Amygdala (tissue), 56 donors: ENCODE measurements around the gene FHAD1.

Experiments
- DNase-seq, 56 donors: peaks; one replicate each; lab custom pipeline; 2025; lab: John Stamatoyannopoulos, UW

Gene FHAD1

DNA sequence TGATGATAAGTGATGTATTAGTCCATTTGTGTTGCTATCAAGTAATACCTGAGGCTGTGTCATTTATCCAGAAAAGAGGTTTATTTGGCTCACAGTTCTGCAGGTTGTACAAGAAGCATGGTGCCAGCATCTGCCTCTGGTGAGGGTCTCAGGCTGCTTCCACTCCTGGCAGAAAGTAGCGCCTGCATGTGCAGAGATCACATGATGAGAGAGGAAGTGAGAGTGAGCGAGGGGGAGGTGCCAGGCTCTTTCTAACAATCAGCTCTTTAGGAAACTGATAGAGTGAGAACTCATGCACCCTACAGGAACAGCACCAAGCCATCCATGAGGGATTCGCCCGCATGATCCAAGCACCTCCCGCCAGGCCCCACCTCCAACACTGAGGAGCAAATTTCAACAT is 2.2 kb upstream of the FHAD1 start:
- DNase-seq, result no peak

DNA sequence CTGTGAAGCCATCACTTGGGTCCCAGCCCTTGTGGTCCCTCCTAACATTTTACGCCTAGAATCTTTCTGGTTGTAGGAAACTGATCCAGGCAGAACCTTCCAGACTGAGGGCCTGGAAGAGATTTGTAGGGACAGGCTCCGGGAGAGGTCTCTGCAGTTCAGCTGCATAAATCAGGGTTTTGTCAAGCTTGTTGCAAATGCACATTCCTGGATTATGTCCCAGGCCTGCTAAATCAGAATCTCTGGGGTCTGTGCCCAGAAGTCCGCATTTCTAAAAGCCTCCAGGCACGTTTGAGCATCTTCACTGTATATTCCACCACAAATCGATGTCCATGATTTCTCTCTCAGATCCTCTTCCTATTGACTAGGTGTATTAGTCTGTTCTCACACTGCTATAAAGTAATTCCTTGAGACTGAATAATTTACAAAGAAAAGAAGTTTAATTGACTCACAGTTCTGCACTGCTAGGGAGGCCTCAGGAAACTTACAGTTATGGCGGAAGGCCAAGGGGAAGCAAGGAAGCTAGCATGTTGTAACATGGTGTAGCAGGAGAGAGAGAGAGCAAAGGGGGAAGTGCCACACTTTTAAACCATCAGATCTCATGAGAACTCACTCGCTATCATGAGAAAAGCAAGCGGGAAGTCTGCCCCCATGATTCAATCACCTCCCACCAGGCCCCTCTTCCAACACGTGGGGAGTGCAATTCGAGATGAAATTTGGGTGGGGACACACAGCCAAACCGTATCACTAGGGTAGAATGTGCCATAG is 1.2 kb upstream of the FHAD1 start:
- DNase-seq, result peak in 1 of 56 donors; percentile 34

DNA sequence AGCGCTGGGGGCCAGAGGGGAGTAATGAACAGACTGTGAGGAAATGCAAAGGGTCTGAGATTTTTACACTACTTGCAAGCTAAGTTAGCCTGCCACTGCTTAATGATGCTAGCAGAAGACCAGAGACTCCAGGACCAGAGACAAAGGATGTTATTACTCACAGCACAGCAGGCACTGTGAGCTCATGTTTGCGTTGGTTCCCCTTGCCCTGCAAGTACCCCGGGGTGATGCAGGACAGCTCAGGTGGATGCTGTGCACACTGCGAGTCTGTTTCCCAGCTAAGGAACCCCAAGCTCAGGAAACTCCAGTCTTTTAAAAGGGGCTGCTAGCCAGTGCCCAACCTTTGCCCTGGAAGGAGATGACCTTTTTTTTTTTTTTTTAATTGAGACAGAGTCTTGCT is 1.2 kb downstream of the FHAD1 start:
- DNase-seq, result no peak

DNA sequence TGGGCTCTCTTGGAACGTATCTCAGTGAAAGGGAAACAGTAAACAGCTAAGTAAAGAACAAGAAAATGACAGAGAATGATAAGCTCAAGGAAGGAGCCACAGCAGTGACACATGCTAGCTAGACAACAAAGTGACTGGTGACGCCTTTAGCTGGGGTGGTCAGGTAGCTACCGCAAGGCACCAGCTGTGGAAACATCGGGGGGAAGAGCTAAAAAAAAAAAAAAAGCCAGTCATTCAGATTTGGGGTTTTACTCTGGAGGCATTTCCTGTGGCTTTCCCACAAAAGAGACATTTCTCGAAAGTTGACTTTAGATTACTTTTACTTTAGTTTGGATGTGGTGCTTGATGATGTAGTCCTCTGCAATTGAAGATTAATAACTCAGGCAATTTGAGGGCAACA is 2.1 kb downstream of the FHAD1 start:
- DNase-seq, result no peak

DNA sequence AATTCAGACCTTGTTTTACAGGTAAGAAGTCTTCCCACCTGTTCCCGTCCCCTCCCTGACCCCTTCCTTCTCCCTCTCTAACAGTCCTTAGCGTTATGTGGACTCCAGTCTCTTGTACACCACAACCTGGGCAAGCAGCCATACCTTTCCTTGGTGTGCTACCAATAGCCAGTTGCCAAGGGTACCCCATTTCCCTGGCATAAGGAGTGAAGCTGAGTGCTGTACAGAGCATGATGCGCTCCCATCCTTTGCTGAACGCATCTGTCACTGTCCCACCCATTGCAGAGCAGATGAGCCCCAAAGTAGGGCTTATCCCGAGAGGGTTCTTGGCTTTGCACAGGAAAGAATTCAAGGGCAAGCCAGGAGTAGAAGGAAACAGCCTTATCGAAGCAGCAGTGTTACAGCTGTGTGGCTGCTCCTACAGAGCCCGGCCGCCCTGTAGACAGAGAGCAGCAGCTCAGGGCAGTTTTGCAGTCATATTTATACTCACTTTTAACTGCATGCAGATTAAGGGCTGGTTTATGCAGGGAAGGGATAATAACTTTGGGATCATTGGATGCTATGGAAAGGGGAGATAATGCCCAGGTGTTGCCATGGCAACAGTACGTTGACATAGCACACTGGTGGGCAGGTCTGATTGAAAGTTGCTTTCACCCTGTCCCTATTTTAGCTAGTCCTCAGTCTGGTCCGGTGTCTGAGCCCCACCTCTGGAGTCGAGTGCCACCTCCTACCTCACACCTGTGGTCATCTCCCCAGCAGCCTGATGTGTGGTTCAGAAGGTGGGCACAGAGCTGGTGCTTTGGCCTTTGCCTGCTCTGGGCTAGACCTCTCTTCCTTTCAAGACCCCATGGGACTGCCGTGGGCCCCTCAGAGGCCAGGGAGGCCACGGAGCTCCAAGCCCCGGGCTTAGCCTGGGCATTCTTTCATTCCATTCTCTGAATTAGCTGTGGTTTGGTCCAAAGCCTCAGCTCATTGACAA is 5.1 kb downstream of the FHAD1 start:
- no peak for DNase-seq

- DNase-seq, result no peak
Measured at GRCh38 chr1:15254559-15254958, 7.5 kb downstream of the FHAD1 start.

DNA sequence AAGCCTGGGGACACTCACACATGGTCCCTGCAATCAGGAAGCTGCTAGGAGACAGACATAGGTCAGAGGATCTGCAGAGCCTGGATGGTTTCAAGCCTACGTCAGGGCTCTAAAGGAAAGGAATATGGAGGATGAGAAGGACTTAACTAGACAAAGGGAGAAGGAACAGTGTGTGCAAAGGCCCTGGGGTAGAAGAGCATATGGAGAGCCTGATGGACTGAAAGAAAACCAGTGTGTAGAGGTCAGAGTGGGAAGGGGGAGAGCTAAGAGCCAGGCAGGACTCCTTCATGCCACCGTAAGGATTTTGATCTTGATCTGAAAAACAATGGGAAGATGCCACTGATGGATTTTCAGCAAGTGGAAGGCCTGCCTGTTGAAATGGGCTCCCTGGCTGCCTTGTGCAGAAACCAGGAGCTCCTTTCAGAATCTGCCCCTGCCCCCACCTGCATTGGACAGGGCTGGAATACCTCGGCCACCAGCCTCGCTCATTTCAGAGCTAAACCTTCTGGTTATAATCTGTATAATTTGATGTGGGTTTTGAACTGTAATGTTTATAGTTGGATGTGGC is 8.6 kb downstream of the FHAD1 start:
- no peak for DNase-seq

DNA sequence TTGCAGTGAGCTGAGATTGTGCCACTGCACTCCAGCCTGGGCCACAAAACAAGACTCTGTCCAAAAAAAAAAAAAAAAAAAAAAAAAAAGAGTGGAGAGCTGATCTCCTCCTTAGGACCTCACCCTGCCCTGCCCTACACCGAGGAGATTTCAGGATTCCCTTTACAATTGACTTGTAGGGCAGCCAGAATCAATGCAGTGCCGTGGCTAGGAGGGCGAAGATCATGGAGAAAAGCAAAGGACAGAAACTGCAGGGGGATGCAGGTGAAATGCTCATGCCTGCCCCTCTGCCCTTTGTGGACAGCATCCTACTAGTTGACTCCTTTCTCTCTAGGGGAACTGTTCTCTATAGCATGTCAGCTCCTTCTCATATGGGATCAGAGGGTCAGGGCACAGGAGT is 9.6 kb downstream of the FHAD1 start:
- DNase-seq, result no peak

DNA sequence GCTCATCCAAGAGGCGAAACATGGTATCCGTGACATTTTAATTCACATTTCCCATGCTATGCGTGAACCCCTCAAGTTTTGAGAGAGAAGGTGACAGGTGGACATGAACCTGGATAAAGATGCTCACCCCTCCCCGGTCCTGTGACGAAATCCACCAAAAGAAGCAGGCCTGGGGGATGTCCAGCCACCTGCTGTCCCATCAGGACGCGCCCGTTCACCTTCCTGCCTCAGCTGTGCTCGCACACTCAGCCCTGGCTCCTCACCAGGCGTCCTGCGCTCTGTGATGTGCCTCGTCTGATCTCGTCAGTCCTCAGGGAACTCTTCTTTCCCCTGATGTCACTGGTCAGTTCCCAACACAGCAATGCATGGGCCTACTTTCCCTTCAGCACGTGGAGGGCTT is 10.3 kb downstream of the FHAD1 start:
- DNase-seq, result no peak

GRCh38 chr1:15258833-15259621 is 12.0 kb downstream of the FHAD1 start:
- peak in 1 of 56 donors; percentile 23 for DNase-seq

- DNase-seq, result no peak
Measured at GRCh38 chr1:15259622-15260007, 12.6 kb downstream of the FHAD1 start.

DNA sequence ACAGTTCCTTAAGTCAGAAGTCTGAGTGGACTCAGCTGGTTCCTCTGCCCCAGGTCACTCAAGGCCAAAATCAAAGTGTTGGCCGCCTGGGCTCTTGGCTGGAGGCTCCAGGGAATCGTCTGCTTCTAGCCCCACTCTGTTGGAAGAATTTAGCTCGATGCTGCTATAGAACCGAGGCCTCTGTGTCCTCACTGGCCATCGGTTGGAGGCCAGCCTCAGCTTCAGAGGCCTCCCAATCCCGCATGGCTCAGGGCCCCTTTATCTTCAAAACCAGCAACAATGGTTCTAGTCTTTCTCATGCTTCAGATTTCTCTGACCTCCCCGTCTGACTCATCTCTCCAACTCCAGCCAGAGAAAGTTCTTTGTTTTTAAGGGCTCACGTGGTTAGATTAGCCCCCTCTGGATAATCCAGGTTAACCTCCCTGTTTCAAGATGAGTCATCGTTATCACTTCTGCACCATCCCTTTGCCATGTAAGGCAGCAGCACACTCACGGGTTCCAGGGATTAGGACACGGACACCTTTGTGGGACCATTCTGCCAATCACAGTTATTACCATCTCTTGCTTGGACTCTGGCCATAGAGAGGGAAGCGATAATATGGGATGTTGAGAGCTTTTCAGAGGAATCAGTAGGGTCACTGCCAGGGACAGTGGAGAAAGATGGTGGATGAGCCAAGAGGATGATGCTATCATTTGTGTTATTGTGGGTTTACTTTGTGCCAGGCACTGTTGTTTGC is 13.6 kb downstream of the FHAD1 start:
- no peak for DNase-seq

GRCh38 chr1:15261155-15262002 is 14.4 kb downstream of the FHAD1 start:
- peak in 3 of 56 donors; percentile 37 to 46 (median 42) for DNase-seq

DNA sequence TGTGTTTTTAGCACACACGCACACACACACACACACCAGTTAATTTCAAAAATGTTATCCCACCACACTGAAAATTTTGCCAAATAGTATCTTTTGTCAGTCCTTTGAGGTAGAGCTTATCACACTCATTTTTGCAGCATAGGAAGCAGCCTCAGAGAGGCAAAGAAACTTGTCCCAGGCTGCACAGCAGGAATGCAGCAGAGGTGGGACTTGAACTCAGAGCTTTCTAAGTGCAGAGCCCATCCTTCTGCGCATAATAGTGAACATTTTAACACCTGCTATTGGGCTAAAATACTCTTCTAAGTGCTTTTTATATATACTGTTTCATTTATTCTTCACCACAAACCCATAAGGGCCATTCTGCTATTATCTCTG is 15.0 kb downstream of the FHAD1 start:
- DNase-seq, result no peak

GRCh38 chr1:15262706-15263105 is 15.7 kb downstream of the FHAD1 start:
- DNase-seq, result no peak

DNA sequence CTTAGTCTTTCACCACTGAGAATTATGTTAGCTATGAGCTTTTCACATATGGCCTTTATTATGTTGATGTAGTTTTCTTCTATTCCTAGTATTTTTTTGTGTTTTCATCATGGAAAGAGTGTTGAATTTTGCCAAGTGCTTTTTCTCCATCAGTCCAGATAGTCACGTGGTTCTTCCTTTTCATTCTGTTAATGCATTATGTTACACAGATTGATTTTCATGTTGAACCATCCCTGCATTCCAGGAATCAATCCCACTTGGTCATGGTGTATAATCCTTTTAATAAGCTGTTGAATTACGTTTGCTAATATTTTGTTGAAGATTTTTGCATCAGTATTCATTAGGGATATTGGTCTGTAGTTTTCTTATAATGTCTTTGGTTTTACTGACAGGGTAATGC is 17.7 kb downstream of the FHAD1 start:
- DNase-seq, result no peak

GRCh38 chr1:15271196-15271595 is 24.2 kb downstream of the FHAD1 start:
- DNase-seq, result no peak

GRCh38 chr1:15272009-15272781 is 25.2 kb downstream of the FHAD1 start:
- peak in 33 of 56 donors; percentile 7 to 71 (median 34) for DNase-seq
